A673 (cell line): ENCODE results near the gene MORF4L2. TPM values are rescaled to one million over a fixed set of nuclear protein-coding genes. Genes with fewer than 3 reads are reported as not detected.

Experiments used
- BruUV-seq: library from RNA; stranded (reverse); fragments of 400-500 nt; replicated peaks from 2 replicates; lab custom pipeline; 2021; lab: Mats Ljungman, UMichigan
- CTCF ChIA-PET: fragments of 300-600 bp; sonication (Branson Sonifier 250); formaldehyde crosslinking; loops from one replicate; lab custom pipeline; 2022; ENCODE audit warnings: antibody characterized with exemption; lab: Charles Lee
- POLR2A ChIA-PET: fragments of 300-600 bp; sonication (Branson Sonifier 250); formaldehyde crosslinking; loops from one replicate; lab custom pipeline; 2022; ENCODE audit warnings: antibody characterized with exemption; ENCODE audit not compliant: low non-redundant PET; lab: Charles Lee
- DNase-seq: peaks from one replicate; pipeline ENCODE4 v3.0.0-alpha.2; 2015; ENCODE audit warnings: low spot score
- H3K27ac ChIP-seq: fragments of 200-600 bp; sonication (generic); 2 replicates; pipeline ENCODE4 v1.5.1; 2016; ENCODE audit warnings: mixed run types, low read depth, mild to moderate bottlenecking, mixed read lengths, antibody characterized with exemption, low read length; ENCODE audit not compliant: poor library complexity, severe bottlenecking
- H3K27me3 ChIP-seq: fragments of 200-600 bp; sonication (generic); replicated peaks from 2 replicates; pipeline ENCODE4 v1.6.1; 2017; ENCODE audit warnings: mixed run types, low read depth, mild to moderate bottlenecking, mixed read lengths, antibody characterized with exemption, low read length; ENCODE audit not compliant: insufficient read depth, poor library complexity
- H3K36me3 ChIP-seq: fragments of 200-600 bp; sonication (generic); 2 replicates; pipeline ENCODE4 v1.6.1; 2016; ENCODE audit warnings: mixed run types, mild to moderate bottlenecking, mixed read lengths, antibody characterized with exemption, low read length; ENCODE audit not compliant: insufficient read depth, poor library complexity, severe bottlenecking
- H3K4me1 ChIP-seq: fragments of 200-600 bp; sonication (generic); 2 replicates; pipeline ENCODE4 v1.6.1; 2017; ENCODE audit warnings: mixed run types, mild to moderate bottlenecking, mixed read lengths, antibody characterized with exemption, low read length; ENCODE audit not compliant: insufficient read depth, poor library complexity, severe bottlenecking
- H3K4me3 ChIP-seq: fragments of 200-600 bp; sonication (generic); 2 replicates; pipeline ENCODE4 v1.5.1; 2016; ENCODE audit warnings: low read depth, mixed run types, mild to moderate bottlenecking, mixed read lengths, low read length; ENCODE audit not compliant: poor library complexity, severe bottlenecking
- H3K9me3 ChIP-seq: fragments of 200-600 bp; sonication (generic); 2 replicates; pipeline ENCODE4 v1.6.1; 2016; ENCODE audit warnings: mixed run types, low read depth, mild to moderate bottlenecking, mixed read lengths, antibody characterized with exemption, low read length; ENCODE audit not compliant: poor library complexity, severe bottlenecking
- CTCF ChIP-seq: fragments of 300-800, 200-600 bp; sonication (generic); conservative IDR thresholded peaks from 2 replicates; pipeline ENCODE4 v1.5.1; 2017; ENCODE audit warnings: low read depth, mild to moderate bottlenecking, antibody characterized with exemption, low read length, moderate library complexity, mixed read lengths
- EZH2 ChIP-seq: fragments of 200-600 bp; sonication (generic); IDR thresholded peaks from 2 replicates; pipeline ENCODE4 v1.6.1; 2017; ENCODE audit warnings: borderline replicate concordance, low read depth, mild to moderate bottlenecking, mixed read lengths, antibody characterized with exemption, low read length; ENCODE audit not compliant: poor library complexity, severe bottlenecking
- intact Hi-C: fragments of 100-400 bp; cut with micrococcal nuclease; formaldehyde crosslinking; loops from one replicate; pipeline ENCODE4 v1.10.0; 2022; ENCODE audit not compliant: unreplicated experiment
- total RNA-seq: library from RNA; stranded (reverse); gene quantifications from 2 replicates; pipeline ENCODE4 v1.2.3, GENCODE V29; 2021

MORF4L2 gene
- total RNA-seq, 1 experiment from 2014 or later = 473 TPM

GRCh38 chrX:103710609-103711008, 24.1 kb upstream of the MORF4L2 start, which contains the start of gene TMEM31:
TSS of gene TMEM31 (plus strand) at chrX:103710909. CDS start at chrX:103712259, 1,350 bp downstream.
- ChIA-PET CTCF (interaction anchor here (0.7 kb wide), 1 partner anchor 31 kb away, joined by 7 read pairs; no protein-coding TSS in a partner anchor), POLR2A (no interaction called here)
- H3K27me3 ChIP-seq = no peaks in the 10 kb centered on the region
- no peaks in the 10 kb centered on the region for H3K36me3 ChIP-seq
- no TSS peak for BruUV-seq
- TF ChIP-seq EZH2 (no peak), CTCF (no peak)
- H3K4me1 ChIP-seq = no peaks in the 10 kb centered on the region
- no peak within 1 kb of the TSS for H3K27ac ChIP-seq
- no peak for DNase-seq
- H3K9me3 ChIP-seq = no peaks in the 10 kb centered on the region
- intact Hi-C loops = no loop called here
- H3K4me3 ChIP-seq = no peak within 1 kb of the TSS

- Histone ChIP-seq H3K27ac (no peak overlapping the region), H3K9me3 (no peaks in the 10 kb centered on the region), H3K27me3 (peaks cover 4% of the 10 kb centered on the region), H3K4me1 (no peaks in the 10 kb centered on the region), H3K4me3 (no peak overlapping the region), H3K36me3 (no peaks in the 10 kb centered on the region)
- CTCF ChIA-PET = no interaction called here
- no TSS peak for BruUV-seq
- no peak for TF ChIP-seq CTCF
- TF ChIP-seq EZH2 = no peak
- no peak for DNase-seq
- intact Hi-C loops = no loop called here
- POLR2A ChIA-PET = no interaction called here
Measured at GRCh38 chrX:103704863-103705262, 18.4 kb upstream of the MORF4L2 start.

- no TSS peak for BruUV-seq
- TF ChIP-seq EZH2 (no peak), CTCF (no peak)
- H3K9me3 ChIP-seq = no peaks in the 10 kb centered on the region
- H3K36me3 ChIP-seq = no peaks in the 10 kb centered on the region
- no peak overlapping the region for H3K4me3 ChIP-seq
- POLR2A ChIA-PET = no interaction called here
- CTCF ChIA-PET = no interaction called here
- DNase-seq = no peak
- H3K4me1 ChIP-seq = no peaks in the 10 kb centered on the region
- intact Hi-C loops = no loop called here
- H3K27me3 ChIP-seq = peaks cover 8% of the 10 kb centered on the region
- no peak overlapping the region for H3K27ac ChIP-seq
Measured at GRCh38 chrX:103699243-103699642, 12.7 kb upstream of the MORF4L2 start.
